ENCODE measurements around the gene STXBP1. TPM values are rescaled to one million over a fixed set of nuclear protein-coding genes. Genes with fewer than 3 reads are reported as not detected.

The STXBP1 gene
- 13.3 and 20.4 TPM in 2 replicates for polyA plus RNA-seq (2011; rRNA removed)
- polyA plus RNA-seq (2012; cell fraction: cytosol; rRNA removed): 12.7 and 14.5 TPM in 2 replicates
- 16.5 and 22.0 TPM in 2 replicates for polyA plus RNA-seq (2012; cell fraction: nucleus; rRNA removed)
- polyA plus RNA-seq (2017; fragmentation: RNase III; extraction: RNeasy Plus Mini Kit Qiagen cat#74134 plus additional on column Dnase treatment): 16.1 to 22.6 TPM (median 19.8 TPM) in 3 replicates
- polyA minus RNA-seq (2011; rRNA and poly(A)+ RNA removed): 22.3 and 22.9 TPM in 2 replicates

GRCh38 chr9:127611899-127612790 lies at the start of gene STXBP1:
Gene STXBP1, plus strand, starts transcription at chr9:127612277. Its CDS starts 127 bp downstream, at chr9:127612404.
- Histone ChIP-seq H3K4me1 (peaks cover 23% of the 10 kb centered on the region), H3K27ac (peak within 1 kb of the TSS; percentile 73 to 96), H3K4me2 (peak within 1 kb of the TSS; percentile 91), H3K9me3 (no peaks in the 10 kb centered on the region), H3K4me3 (peak within 1 kb of the TSS; percentile 77)
- TF ChIP-seq ZNF302 (CRISPR knock-in tag; IDR thresholded peaks at IDR 0.05): no peak
- no peak for TF ChIP-seq GATA3 (IDR thresholded peaks at IDR 0.05; ENCODE audit: borderline replicate concordance)
- peak; percentile 42; the same call in 1 of the 2 replicates for TF ChIP-seq PHF8 (IDR thresholded peaks at IDR 0.05; ENCODE audit: borderline replicate concordance, low read depth)
- TF ChIP-seq JUN (IDR thresholded peaks at IDR 0.05): peak in 1 of 2 experiments; percentile 68; a peak in 1 of 5 replicates
- peak; percentile 55; the same call in 1 of the 2 replicates for TF ChIP-seq PBX3 (IDR thresholded peaks at IDR 0.05)
- peak; percentile 47 for TF ChIP-seq MAX (IDR thresholded peaks at IDR 0.05)
- TF ChIP-seq ATOH8 (CRISPR knock-in tag; IDR thresholded peaks at IDR 0.05; ENCODE audit: low read depth): no peak
- 0 out of 3 replicates have a peak, but pooled peaks have one; percentile 10 for TF ChIP-seq CTCF (IDR thresholded peaks at IDR 0.05)
- peak; percentile 59; the same call in 1 of the 3 replicates for TF ChIP-seq BCL3 (IDR thresholded peaks at IDR 0.05)
- TF ChIP-seq E2F6 (IDR thresholded peaks at IDR 0.05; ENCODE audit: borderline replicate concordance, low read depth): 0 out of 2 replicates have a peak, but pooled peaks have one; percentile 35
- TF ChIP-seq POLR2A (IDR thresholded peaks at IDR 0.05; ENCODE audit: low read length): peak; percentile 59
- WGBS (ENCODE audit: missing lambda C conversion rate): 1% methylated on average over 27 of the region's 102 CpGs
- FAIRE-seq (no peak), ATAC-seq (peak; percentile 72 to 74), DNase-seq (ENCODE audit: low read depth in 1 of 2, low spot score in 1 of 2) (peak; percentile 81 to 84)
- POLR2A ChIA-PET: interaction anchor here (0.5 to 2.4 kb wide), 5 partner anchors 10 to 173 kb away, joined by 3 to 7 read pairs (median 6); partner anchors contain the start of genes CDK9, PTRH1 and TTC16
- CTCF ChIA-PET: interaction anchor here (1.1 to 7.1 kb wide), 7 partner anchors 20 to 258 kb away, joined by 3 to 60 read pairs (median 4); partner anchors contain the start of gene TOR2A

GRCh38 chr9:127562279-127562796 lies 49.7 kb upstream of the STXBP1 start:
- ChIA-PET POLR2A (interaction anchor here (0.7 to 2.0 kb wide), 9 partner anchors 11 to 111 kb away, joined by 3 to 19 read pairs (median 4); partner anchors contain the start of genes LRSAM1 and RPL12), CTCF (interaction anchor here (0.8 to 6.3 kb wide), 14 partner anchors 8 to 178 kb away, joined by 3 to 47 read pairs (median 4); no protein-coding TSS in a partner anchor)
- Histone ChIP-seq H3K27ac (peak overlapping the region; percentile 92 to 93), H3K4me2 (peak overlapping the region; percentile 85), H3K9me3 (no peaks in the 10 kb centered on the region), H3K4me1 (peaks cover 94% of the 10 kb centered on the region), H3K4me3 (no peak overlapping the region)
- WGBS (ENCODE audit: missing lambda C conversion rate): 39% methylated on average over 12 of the region's 12 CpGs
- DNase-seq (ENCODE audit: low read depth in 1 of 2, low spot score in 1 of 2) (no peak), ATAC-seq (peak; percentile 0 to 6; a peak in 4 of 6 replicates), FAIRE-seq (no peak)
- TF ChIP-seq ZSCAN20 (CRISPR knock-in tag; IDR thresholded peaks at IDR 0.05): no peak
- TF ChIP-seq FOSB (CRISPR knock-in tag; IDR thresholded peaks at IDR 0.05): 0 out of 2 replicates have a peak, but pooled peaks have one; percentile 57
